Natural killer cell treated with Interleukin-12 subunit alpha and Interleukin-12 subunit beta and Interleukin-15 and Interleukin-18, amount 100 ng/mL, for 72 hours (primary cell): ENCODE data around the gene ENKUR. TPM values are rescaled to one million over a fixed set of nuclear protein-coding genes. Genes with fewer than 3 reads are reported as not detected.

Source experiments
- ATAC-seq, 2 donors: fragments of 150-1000 bp; cut with Tn5 transposase in 1 of 2; sonication (Bioruptor Pico), chemical (Tn5 transposase) in 1 of 2; 2 replicates each; pipeline ENCODE4 v1.10.0; 2021
- DNase-seq: peaks from one replicate; pipeline ENCODE4 v3.0.0; 2022; ENCODE audit warnings: low spot score
- H3K27ac Mint-ChIP-seq, 2 donors: 1 replicate in 1 of 2; 2 replicates in 1 of 2; pipeline ENCODE4 v1.8.0; 2022; ENCODE audit warnings: mixed read lengths in 2 of 2, mild to moderate bottlenecking in 1 of 2, moderate library complexity in 1 of 2
- H3K27me3 Mint-ChIP-seq, 2 donors: 1 replicate in 1 of 2; 2 replicates in 1 of 2; pipeline ENCODE4 v1.8.0; 2022; ENCODE audit warnings: mixed read lengths in 2 of 2
- H3K36me3 Mint-ChIP-seq: one replicate; pipeline ENCODE4 v1.8.0; 2022; ENCODE audit warnings: mixed read lengths
- H3K4me1 Mint-ChIP-seq, 2 donors: 1 replicate in 1 of 2; 2 replicates in 1 of 2; pipeline ENCODE4 v1.8.0; 2022; ENCODE audit warnings: low read depth in 2 of 2, mixed read lengths in 2 of 2, mild to moderate bottlenecking in 1 of 2
- H3K4me3 Mint-ChIP-seq: one replicate; pipeline ENCODE4 v1.8.0; 2022; ENCODE audit warnings: mixed read lengths
- H3K9me3 Mint-ChIP-seq: 2 replicates; pipeline ENCODE4 v1.8.0; 2022; ENCODE audit warnings: mixed read lengths
- total RNA-seq, 2 donors: library from RNA; stranded (reverse); gene quantifications; one replicate each; pipeline ENCODE4 v1.2.3, GENCODE V29; 2022

ENKUR gene, protein sequence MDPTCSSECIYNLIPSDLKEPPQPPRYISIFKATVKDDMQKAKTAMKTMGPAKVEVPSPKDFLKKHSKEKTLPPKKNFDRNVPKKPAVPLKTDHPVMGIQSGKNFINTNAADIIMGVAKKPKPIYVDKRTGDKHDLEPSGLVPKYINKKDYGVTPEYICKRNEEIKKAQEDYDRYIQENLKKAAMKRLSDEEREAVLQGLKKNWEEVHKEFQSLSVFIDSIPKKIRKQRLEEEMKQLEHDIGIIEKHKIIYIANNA
- not detected for total RNA-seq

- no peaks in the 10 kb centered on the region for H3K36me3 Mint-ChIP-seq
- H3K27me3 Mint-ChIP-seq = no peaks in the 10 kb centered on the region
- peak within 1 kb of the TSS; percentile 89 for H3K4me3 Mint-ChIP-seq
- peaks cover 11 to 18% of the 10 kb centered on the region in 2 donors for H3K4me1 Mint-ChIP-seq
- H3K9me3 Mint-ChIP-seq = no peaks in the 10 kb centered on the region
- DNase-seq (peak; percentile 93), ATAC-seq (peak; percentile 64 to 72)
- peak within 1 kb of the TSS; percentile 79 to 90 for H3K27ac Mint-ChIP-seq
These were observed at the start of gene ENKUR for GRCh38 chr10:25015828-25016375. TSS of gene ENKUR (minus strand) at chr10:25016158. CDS start at chr10:25015936, 222 bp downstream.

DNA sequence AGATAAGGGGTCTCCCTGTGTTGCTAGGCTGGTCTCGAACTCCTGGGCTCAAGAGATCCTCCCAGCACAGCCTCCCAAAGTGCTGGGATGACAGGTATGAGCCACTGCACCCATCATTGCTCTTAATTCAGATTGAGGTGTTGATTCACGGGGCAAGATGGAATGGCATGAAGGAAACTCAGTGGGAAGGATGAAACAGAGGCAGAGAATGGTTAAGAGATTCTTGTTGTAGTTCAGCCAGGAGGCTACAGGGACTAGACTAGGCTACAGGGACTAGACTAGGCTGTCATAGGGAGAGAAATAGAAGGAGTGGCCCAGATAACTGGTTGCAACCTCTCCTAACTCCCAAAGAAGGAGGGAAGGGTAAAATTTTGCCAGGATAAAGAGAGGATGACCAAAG, 48.4 kb upstream of the ENKUR start:
- H3K9me3 Mint-ChIP-seq = no peaks in the 10 kb centered on the region
- H3K27me3 Mint-ChIP-seq = peaks cover 6 to 13% of the 10 kb centered on the region in 2 donors
- no peak overlapping the region for H3K27ac Mint-ChIP-seq
- H3K36me3 Mint-ChIP-seq = no peaks in the 10 kb centered on the region
- H3K4me3 Mint-ChIP-seq = no peak overlapping the region
- ATAC-seq (no peak), DNase-seq (no peak)
- peaks cover 12 to 21% of the 10 kb centered on the region in 2 donors for H3K4me1 Mint-ChIP-seq

DNA sequence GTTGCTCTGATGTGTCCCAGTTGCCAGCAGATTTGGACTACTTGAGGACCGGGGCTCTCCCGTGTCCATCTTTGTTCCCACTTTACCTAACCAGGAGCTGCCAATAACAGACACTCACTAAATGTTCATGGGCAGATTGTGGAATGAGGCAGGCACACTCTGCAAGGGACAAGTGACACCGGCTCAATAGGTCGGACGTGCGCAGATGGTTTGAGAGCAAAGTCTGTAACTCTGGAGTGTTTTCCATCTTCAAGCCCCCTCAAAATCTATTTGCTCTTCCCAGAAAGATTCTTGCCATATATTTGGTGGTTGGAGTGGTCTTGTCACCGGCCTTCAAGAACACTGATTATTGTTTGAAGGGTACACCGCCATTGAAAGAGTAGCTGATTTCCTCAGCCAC, 47.7 kb upstream of the ENKUR start:
- no peak overlapping the region for H3K4me3 Mint-ChIP-seq
- H3K27me3 Mint-ChIP-seq = peaks cover 6 to 10% of the 10 kb centered on the region in 2 donors
- no peaks in the 10 kb centered on the region for H3K36me3 Mint-ChIP-seq
- H3K27ac Mint-ChIP-seq = no peak overlapping the region
- DNase-seq = no peak
- H3K4me1 Mint-ChIP-seq = peaks cover 12 to 21% of the 10 kb centered on the region in 2 donors
- no peak for ATAC-seq
- no peaks in the 10 kb centered on the region for H3K9me3 Mint-ChIP-seq

- Mint-ChIP-seq H3K27me3 (peaks cover 5 to 6% of the 10 kb centered on the region in 2 donors), H3K9me3 (no peaks in the 10 kb centered on the region), H3K27ac (no peak overlapping the region), H3K4me1 (peaks cover 12 to 21% of the 10 kb centered on the region in 2 donors), H3K36me3 (no peaks in the 10 kb centered on the region), H3K4me3 (no peak overlapping the region)
- DNase-seq (no peak), ATAC-seq (no peak)
These were observed 47.2 kb upstream of the ENKUR start for GRCh38 chr10:25063157-25063556.

- H3K9me3 Mint-ChIP-seq = no peaks in the 10 kb centered on the region
- no peak for ATAC-seq
- peaks cover 12 to 21% of the 10 kb centered on the region in 2 donors for H3K4me1 Mint-ChIP-seq
- no peak for DNase-seq
- H3K36me3 Mint-ChIP-seq = no peaks in the 10 kb centered on the region
- H3K4me3 Mint-ChIP-seq = peak overlapping the region; percentile 29
- H3K27ac Mint-ChIP-seq = peak overlapping the region in 1 of 2 donors; percentile 83
- peaks cover 0 to under 1% of the 10 kb centered on the region in 2 donors for H3K27me3 Mint-ChIP-seq
These were observed 45.9 kb upstream of the ENKUR start for GRCh38 chr10:25061711-25062449.

DNA sequence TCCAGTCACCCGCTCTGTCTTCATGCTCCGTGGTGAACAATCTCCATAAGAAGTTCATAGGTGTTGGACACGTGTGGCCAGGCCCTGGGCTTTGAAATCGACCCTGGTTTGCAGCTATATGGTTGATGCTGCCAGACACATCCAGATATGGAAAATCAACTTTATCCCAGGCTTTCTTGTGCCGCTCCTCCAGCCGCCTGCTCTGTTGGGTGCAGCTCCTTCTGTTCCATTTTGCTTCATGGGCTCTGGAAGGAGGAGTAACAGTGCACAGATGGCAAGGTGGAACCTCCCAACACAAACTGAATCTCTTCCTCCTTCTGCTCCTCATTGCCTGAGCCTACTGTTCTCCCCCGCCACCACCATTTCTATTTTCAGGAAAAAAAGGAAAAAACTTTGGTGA, 45.2 kb upstream of the ENKUR start:
- H3K4me3 Mint-ChIP-seq = no peak overlapping the region

GRCh38 chr10:25059990-25060389, 44.0 kb upstream of the ENKUR start:
- Mint-ChIP-seq H3K9me3 (no peaks in the 10 kb centered on the region), H3K27me3 (peaks cover 0 to 5% of the 10 kb centered on the region in 2 donors), H3K4me3 (no peak overlapping the region), H3K4me1 (peaks cover 12 to 17% of the 10 kb centered on the region in 2 donors), H3K36me3 (no peaks in the 10 kb centered on the region), H3K27ac (no peak overlapping the region)
- DNase-seq (no peak), ATAC-seq (no peak)

More for the DNA sequence above, 45.2 kb upstream of the ENKUR start:
- H3K27ac Mint-ChIP-seq = no peak overlapping the region
- ATAC-seq (no peak), DNase-seq (no peak)
- H3K9me3 Mint-ChIP-seq = no peaks in the 10 kb centered on the region
- H3K36me3 Mint-ChIP-seq = no peaks in the 10 kb centered on the region
- H3K4me1 Mint-ChIP-seq = peaks cover 12 to 21% of the 10 kb centered on the region in 2 donors
- H3K27me3 Mint-ChIP-seq = peaks cover 0 to 2% of the 10 kb centered on the region in 2 donors

GRCh38 chr10:25057886-25058285, 41.9 kb upstream of the ENKUR start:
- H3K27me3 Mint-ChIP-seq = peaks cover 0 to 5% of the 10 kb centered on the region in 2 donors
- no peaks in the 10 kb centered on the region for H3K9me3 Mint-ChIP-seq
- H3K27ac Mint-ChIP-seq = no peak overlapping the region
- peaks cover 6 to 9% of the 10 kb centered on the region in 2 donors for H3K4me1 Mint-ChIP-seq
- no peak overlapping the region for H3K4me3 Mint-ChIP-seq
- DNase-seq = no peak
- H3K36me3 Mint-ChIP-seq = no peaks in the 10 kb centered on the region
- no peak for ATAC-seq

- Mint-ChIP-seq H3K27ac (no peak overlapping the region), H3K27me3 (peaks cover 0 to 5% of the 10 kb centered on the region in 2 donors), H3K9me3 (no peaks in the 10 kb centered on the region), H3K4me1 (peaks cover 0 to 3% of the 10 kb centered on the region in 2 donors), H3K36me3 (no peaks in the 10 kb centered on the region), H3K4me3 (no peak overlapping the region)
- no peak for ATAC-seq
- DNase-seq = no peak
These were observed 40.8 kb upstream of the ENKUR start for GRCh38 chr10:25056726-25057125.

DNA sequence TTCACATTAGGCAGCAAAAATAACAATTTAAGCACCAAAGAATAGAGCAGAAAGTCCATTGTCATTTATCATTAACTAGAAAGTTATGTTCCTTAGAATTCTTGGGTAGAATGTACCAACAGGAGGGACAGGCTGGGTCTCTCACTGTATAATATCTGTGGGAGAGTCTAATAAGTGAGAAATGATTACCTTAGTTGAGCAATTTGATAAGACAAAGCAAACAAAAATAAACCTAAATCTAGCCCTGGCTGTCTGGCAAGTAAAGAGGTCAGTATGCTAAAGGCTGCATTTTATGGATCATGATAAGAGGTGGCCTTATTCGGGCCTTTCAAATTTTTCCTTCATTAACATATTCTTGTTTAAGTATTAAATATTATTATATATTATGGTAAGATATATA, 36.1 kb upstream of the ENKUR start:
- ATAC-seq (no peak), DNase-seq (no peak)
- Mint-ChIP-seq H3K4me1 (no peaks in the 10 kb centered on the region), H3K27ac (no peak overlapping the region), H3K9me3 (no peaks in the 10 kb centered on the region), H3K36me3 (no peaks in the 10 kb centered on the region), H3K27me3 (peaks cover 17 to 36% of the 10 kb centered on the region in 2 donors), H3K4me3 (no peak overlapping the region)

DNA sequence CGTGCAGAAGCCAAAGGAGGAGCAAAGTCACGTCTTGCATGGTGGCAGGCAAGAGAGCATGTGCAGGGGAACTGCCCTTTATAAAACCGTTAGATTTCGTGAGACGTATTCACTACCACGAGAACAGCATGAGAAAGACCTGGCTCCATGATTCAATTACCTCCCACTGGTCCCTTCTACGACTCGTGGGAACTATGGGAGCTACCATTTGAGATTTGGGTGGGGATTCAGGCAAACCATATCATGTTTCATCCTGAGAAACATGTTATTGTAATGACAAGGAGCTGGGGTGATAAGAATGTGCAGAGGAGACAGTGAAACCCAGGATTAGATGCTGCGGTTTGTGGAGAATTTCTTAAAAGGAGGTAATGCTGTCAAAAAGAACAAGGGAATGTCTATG, 34.4 kb upstream of the ENKUR start:
- DNase-seq = no peak
- H3K27me3 Mint-ChIP-seq = peaks cover 17 to 33% of the 10 kb centered on the region in 2 donors
- H3K27ac Mint-ChIP-seq = no peak overlapping the region
- H3K4me3 Mint-ChIP-seq = no peak overlapping the region
- no peaks in the 10 kb centered on the region for H3K36me3 Mint-ChIP-seq
- H3K4me1 Mint-ChIP-seq = no peaks in the 10 kb centered on the region
- no peaks in the 10 kb centered on the region for H3K9me3 Mint-ChIP-seq
- ATAC-seq = no peak

DNA sequence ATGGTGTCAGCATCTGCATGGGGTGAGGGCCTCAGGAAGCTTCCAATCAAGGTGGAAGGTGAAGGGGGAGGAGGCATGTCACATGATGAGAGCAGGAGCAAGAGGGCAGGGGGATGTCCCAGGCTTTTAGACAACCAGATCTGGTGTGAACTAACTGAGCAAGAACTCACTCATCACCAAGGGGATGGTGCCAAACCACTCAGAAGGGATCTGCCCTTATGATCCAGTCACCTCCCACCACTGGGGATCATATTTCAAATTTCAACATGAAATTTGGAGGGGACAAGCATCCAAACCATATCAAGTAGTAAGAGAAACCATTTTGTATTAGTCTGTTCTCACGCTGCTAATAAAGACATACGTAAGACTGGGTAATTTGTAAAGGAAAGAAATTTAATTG, 34.0 kb upstream of the ENKUR start:
- ATAC-seq (no peak), DNase-seq (no peak)
- H3K4me1 Mint-ChIP-seq = no peaks in the 10 kb centered on the region
- H3K4me3 Mint-ChIP-seq = no peak overlapping the region
- H3K36me3 Mint-ChIP-seq = no peaks in the 10 kb centered on the region
- H3K27me3 Mint-ChIP-seq = peaks cover 17 to 33% of the 10 kb centered on the region in 2 donors
- no peak overlapping the region for H3K27ac Mint-ChIP-seq
- H3K9me3 Mint-ChIP-seq = no peaks in the 10 kb centered on the region

GRCh38 chr10:25048450-25048849, 32.5 kb upstream of the ENKUR start:
- ATAC-seq (no peak), DNase-seq (no peak)
- H3K4me3 Mint-ChIP-seq = no peak overlapping the region
- peaks cover 20 to 43% of the 10 kb centered on the region in 2 donors for H3K27me3 Mint-ChIP-seq
- no peaks in the 10 kb centered on the region for H3K9me3 Mint-ChIP-seq
- no peak overlapping the region for H3K27ac Mint-ChIP-seq
- no peaks in the 10 kb centered on the region for H3K4me1 Mint-ChIP-seq
- no peaks in the 10 kb centered on the region for H3K36me3 Mint-ChIP-seq
